Upper lobe of left lung (tissue), 4 donors: Measurements from ENCODE around the gene KCNK1.

Experiments
- POLR2A ChIP-seq, 4 donors: fragments of 450-650 bp; IDR thresholded peaks; one replicate each; pipeline ENCODE4 v1.5.1; 2016 to 2017; ENCODE audit warnings: antibody characterized with exemption in 4 of 4, mild to moderate bottlenecking in 2 of 4
- POLR2AphosphoS5 ChIP-seq, 2 donors: sonication (generic); formaldehyde crosslinking; IDR thresholded peaks; one replicate each; pipeline ENCODE4 v1.5.1; 2017; ENCODE audit warnings: antibody characterized with exemption in 2 of 2
- TF ChIP-seq, protein P1 (sequence below), 6 experiments: fragments of 450-650 bp in 4 of 6; fragments of 200-600 bp in 2 of 6; sonication (generic) in 2 of 6; IDR thresholded peaks; one replicate each; pipeline ENCODE4 v1.5.1; 2016 to 2019; ENCODE audit warnings: antibody characterized with exemption in 6 of 6

DNA sequence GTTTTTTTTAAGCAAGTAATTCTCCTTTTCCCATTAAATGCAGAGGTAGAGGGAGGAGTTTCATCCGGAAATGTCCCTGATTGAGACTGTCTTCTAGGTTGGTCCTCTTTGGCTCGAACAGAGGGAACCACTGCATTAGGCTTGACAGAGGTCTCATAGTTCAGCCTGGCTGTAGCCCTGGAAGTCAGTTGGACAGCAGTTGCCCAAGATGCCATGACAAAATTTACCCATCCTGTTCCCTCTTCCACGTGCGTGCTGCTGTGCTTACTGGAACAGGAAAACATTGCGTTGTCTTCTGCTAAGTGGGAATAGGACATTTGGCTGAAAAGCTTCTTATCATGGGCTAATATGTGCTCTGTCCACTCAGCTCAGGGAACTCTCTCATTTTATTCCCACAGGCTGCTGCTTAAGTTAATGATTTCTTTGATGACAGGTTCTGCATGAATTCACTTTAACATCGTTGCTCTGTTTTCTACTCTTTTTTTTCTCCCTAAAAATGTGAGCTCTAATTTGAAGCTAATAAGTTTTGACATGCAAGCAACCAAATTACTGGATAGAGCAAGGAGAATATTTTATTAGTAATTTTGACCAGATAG lies 18.0 kb downstream of the KCNK1 start:
- TF ChIP-seq POLR2AphosphoS5 (IDR thresholded peaks at IDR 0.05) (no peak), POLR2A (IDR thresholded peaks at IDR 0.05) (no peak)
- TF ChIP-seq, protein P1, sequence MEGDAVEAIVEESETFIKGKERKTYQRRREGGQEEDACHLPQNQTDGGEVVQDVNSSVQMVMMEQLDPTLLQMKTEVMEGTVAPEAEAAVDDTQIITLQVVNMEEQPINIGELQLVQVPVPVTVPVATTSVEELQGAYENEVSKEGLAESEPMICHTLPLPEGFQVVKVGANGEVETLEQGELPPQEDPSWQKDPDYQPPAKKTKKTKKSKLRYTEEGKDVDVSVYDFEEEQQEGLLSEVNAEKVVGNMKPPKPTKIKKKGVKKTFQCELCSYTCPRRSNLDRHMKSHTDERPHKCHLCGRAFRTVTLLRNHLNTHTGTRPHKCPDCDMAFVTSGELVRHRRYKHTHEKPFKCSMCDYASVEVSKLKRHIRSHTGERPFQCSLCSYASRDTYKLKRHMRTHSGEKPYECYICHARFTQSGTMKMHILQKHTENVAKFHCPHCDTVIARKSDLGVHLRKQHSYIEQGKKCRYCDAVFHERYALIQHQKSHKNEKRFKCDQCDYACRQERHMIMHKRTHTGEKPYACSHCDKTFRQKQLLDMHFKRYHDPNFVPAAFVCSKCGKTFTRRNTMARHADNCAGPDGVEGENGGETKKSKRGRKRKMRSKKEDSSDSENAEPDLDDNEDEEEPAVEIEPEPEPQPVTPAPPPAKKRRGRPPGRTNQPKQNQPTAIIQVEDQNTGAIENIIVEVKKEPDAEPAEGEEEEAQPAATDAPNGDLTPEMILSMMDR (IDR thresholded peaks at IDR 0.05): no peak
